GM21737 (cell line): ENCODE data around the gene BRWD1.
"Not testable (repeated sequence)": the region's sequence is repeated elsewhere in the genome, so short reads cannot be mapped to it uniquely, and the experiment has no call there.

Experiments
- ATAC-seq: cut with Tn5 transposase; IDR thresholded peaks from one replicate; pipeline ENCODE4 v1.9.1; 2021; ENCODE audit warnings: mild to moderate bottlenecking, moderate library complexity; ENCODE audit not compliant: unreplicated experiment

Gene BRWD1

GRCh38 chr21:39176271-39176709, 137.1 kb downstream of the BRWD1 start:
- no peak for ATAC-seq

GRCh38 chr21:39175665-39176064, 137.8 kb downstream of the BRWD1 start:
- no peak for ATAC-seq

- ATAC-seq = no peak
These were observed 138.3 kb downstream of the BRWD1 start for GRCh38 chr21:39175154-39175553.

GRCh38 chr21:39173716-39174680, 139.4 kb downstream of the BRWD1 start:
- ATAC-seq = no peak

GRCh38 chr21:39169906-39170305, 143.5 kb downstream of the BRWD1 start:
- no peak for ATAC-seq

- ATAC-seq = no peak
These were observed 144.6 kb downstream of the BRWD1 start for GRCh38 chr21:39168800-39169199.

GRCh38 chr21:39164523-39164922, 148.9 kb downstream of the BRWD1 start:
- no peak for ATAC-seq

- ATAC-seq = no peak
These were observed 152.4 kb downstream of the BRWD1 start for GRCh38 chr21:39161064-39161463.

GRCh38 chr21:39159342-39160063, 153.9 kb downstream of the BRWD1 start:
- ATAC-seq = no peak

- ATAC-seq = not testable (repeated sequence)
These were observed 156.2 kb downstream of the BRWD1 start for GRCh38 chr21:39157241-39157640.

GRCh38 chr21:39156024-39156423, 157.4 kb downstream of the BRWD1 start:
- no peak for ATAC-seq

GRCh38 chr21:39155578-39155977, 157.9 kb downstream of the BRWD1 start:
- no peak for ATAC-seq

GRCh38 chr21:39153842-39154241, 159.6 kb downstream of the BRWD1 start:
- ATAC-seq = no peak

GRCh38 chr21:39153373-39153772, 160.1 kb downstream of the BRWD1 start:
- no peak for ATAC-seq

GRCh38 chr21:39152271-39152670, 161.2 kb downstream of the BRWD1 start:
- ATAC-seq = no peak

GRCh38 chr21:39150877-39151276, 162.6 kb downstream of the BRWD1 start:
- no peak for ATAC-seq

GRCh38 chr21:39150316-39150715, 163.1 kb downstream of the BRWD1 start:
- ATAC-seq = no peak

GRCh38 chr21:39149882-39150281, 163.6 kb downstream of the BRWD1 start:
- no peak for ATAC-seq

GRCh38 chr21:39148975-39149374, 164.5 kb downstream of the BRWD1 start:
- ATAC-seq = no peak

GRCh38 chr21:39144191-39144590, 169.2 kb downstream of the BRWD1 start:
- ATAC-seq = no peak

- no peak for ATAC-seq
These were observed 170.5 kb downstream of the BRWD1 start for GRCh38 chr21:39142972-39143371.

- no peak for ATAC-seq
These were observed 171.9 kb downstream of the BRWD1 start for GRCh38 chr21:39141502-39141901.
